ENCODE measurements around the gene MPV17L.
"Not testable (repeated sequence)": the region's sequence is repeated elsewhere in the genome, so short reads cannot be mapped to it uniquely, and the experiment has no call there.

- not testable (repeated sequence) for TF ChIP-seq POLR2AphosphoS5, POLR2A (IDR thresholded peaks at IDR 0.05; ENCODE audit: low read depth, low read length)
These were observed 5.6 kb upstream of the MPV17L start for GRCh38 chr16:15389916-15390315.
